IMR-90 (cell line): ENCODE results near the gene MTREX.

ENCODE experiments used
- CEBPB ChIP-seq: IDR thresholded peaks from 2 replicates; pipeline ENCODE4 v1.6.1; 2012; ENCODE audit warnings: low read depth, low read length, improper control_type of control experiment
- CTCF ChIP-seq: conservative IDR thresholded peaks from 2 replicates; pipeline ENCODE4 v1.5.1; 2012; ENCODE audit warnings: mild to moderate bottlenecking, low read depth, low read length, improper control_type of control experiment
- MAFK ChIP-seq: IDR thresholded peaks from 2 replicates; pipeline ENCODE4 v1.6.1; 2012; ENCODE audit warnings: low read depth, low read length, improper control_type of control experiment
- MXI1 ChIP-seq: IDR thresholded peaks from 2 replicates; pipeline ENCODE4 v1.6.1; 2012; ENCODE audit warnings: low read depth, mild to moderate bottlenecking, low read length, moderate library complexity, borderline replicate concordance
- POLR2A ChIP-seq: IDR thresholded peaks from 2 replicates; pipeline ENCODE4 v1.6.1; 2012; ENCODE audit warnings: mild to moderate bottlenecking, low read depth, low read length
- RFX5 ChIP-seq: IDR thresholded peaks from 2 replicates; pipeline ENCODE4 v1.8.0; 2012; ENCODE audit warnings: low read depth, mild to moderate bottlenecking, low read length, moderate library complexity
- SMC3 ChIP-seq: fragments of 150-350 bp; IDR thresholded peaks from 2 replicates; pipeline ENCODE4 v1.6.1; 2016; ENCODE audit warnings: low read depth, mild to moderate bottlenecking, antibody characterized with exemption, low read length, moderate library complexity

- no peak for TF ChIP-seq CTCF
- no peak for TF ChIP-seq POLR2A
- TF ChIP-seq RFX5: no peak
- no peak for TF ChIP-seq SMC3
- no peak for TF ChIP-seq CEBPB
- no peak for TF ChIP-seq MAFK
- no peak for TF ChIP-seq MXI1
Measured at GRCh38 chr5:55331321-55331720, 23.5 kb downstream of the MTREX start.
